ENCODE measurements around the gene KCTD2.
"Not testable (repeated sequence)": the region's sequence is repeated elsewhere in the genome, so short reads cannot be mapped to it uniquely, and the experiment has no call there.

Gene KCTD2

GRCh38 chr17:75059369-75060345 is 12.6 kb downstream of the KCTD2 start:
- DNase-seq, result no peak

- no peak for DNase-seq
Measured at GRCh38 chr17:75060434-75061054, 13.5 kb downstream of the KCTD2 start.

GRCh38 chr17:75061055-75061438 is 14.0 kb downstream of the KCTD2 start:
- no peak for DNase-seq

GRCh38 chr17:75061618-75062017 is 14.6 kb downstream of the KCTD2 start:
- DNase-seq, result no peak

- no peak for DNase-seq
Measured at GRCh38 chr17:75063201-75063600, 16.2 kb downstream of the KCTD2 start.

- no peak for DNase-seq
Measured at GRCh38 chr17:75063626-75064025, 16.6 kb downstream of the KCTD2 start.

GRCh38 chr17:75064040-75064439 is 17.0 kb downstream of the KCTD2 start:
- DNase-seq, result no peak

GRCh38 chr17:75064460-75064859 is 17.4 kb downstream of the KCTD2 start:
- no peak for DNase-seq

- no peak for DNase-seq
Measured at GRCh38 chr17:75064867-75065561, 18.0 kb downstream of the KCTD2 start.

- no peak for DNase-seq
Measured at GRCh38 chr17:75065562-75066151, 18.6 kb downstream of the KCTD2 start.

- DNase-seq, result no peak
Measured at GRCh38 chr17:75067856-75068255, 20.8 kb downstream of the KCTD2 start.

- no peak for DNase-seq
Measured at GRCh38 chr17:75068750-75069149, 21.7 kb downstream of the KCTD2 start.

- no peak for DNase-seq
Measured at GRCh38 chr17:75069783-75070182, 22.8 kb downstream of the KCTD2 start.

- not testable (repeated sequence) for DNase-seq
Measured at GRCh38 chr17:75071478-75072271, 24.6 kb downstream of the KCTD2 start.

- DNase-seq, result not testable (repeated sequence)
Measured at GRCh38 chr17:75072909-75073308, 25.9 kb downstream of the KCTD2 start.

GRCh38 chr17:75073618-75074047 is 26.6 kb downstream of the KCTD2 start:
- no peak for DNase-seq

GRCh38 chr17:75074532-75074931 is 27.5 kb downstream of the KCTD2 start:
- DNase-seq, result no peak

GRCh38 chr17:75075597-75076336 is 28.7 kb downstream of the KCTD2 start:
- DNase-seq, result no peak

GRCh38 chr17:75077072-75077495 is 30.1 kb downstream of the KCTD2 start:
- no peak for DNase-seq

- no peak for DNase-seq
Measured at GRCh38 chr17:75077496-75078283, 30.7 kb downstream of the KCTD2 start.
